Esophagus (tissue), 2 donors: ENCODE results near the gene BCAM. TPM values are rescaled to one million over a fixed set of nuclear protein-coding genes. Genes with fewer than 3 reads are reported as not detected.
"Not testable (repeated sequence)": the region's sequence is repeated elsewhere in the genome, so short reads cannot be mapped to it uniquely, and the experiment has no call there.

ENCODE experiments used
- H3K27ac ChIP-seq, 2 donors: one replicate each; pipeline ENCODE4 v1.5.1; 2013; ENCODE audit warnings: low read depth in 2 of 2, mild to moderate bottlenecking in 2 of 2, inconsistent platforms in 1 of 2, low read length in 1 of 2, moderate library complexity in 1 of 2
- H3K27me3 ChIP-seq, 2 donors: one replicate each; pipeline ENCODE4 v1.6.1; 2013; ENCODE audit warnings: low read length in 2 of 2, control low read depth in 1 of 2, mild to moderate bottlenecking in 1 of 2; ENCODE audit not compliant: insufficient read depth in 2 of 2, control insufficient read depth in 1 of 2
- H3K36me3 ChIP-seq, 2 donors: one replicate each; pipeline ENCODE4 v1.6.1; 2013; ENCODE audit warnings: low read length in 1 of 2; ENCODE audit not compliant: control insufficient read depth in 2 of 2, insufficient read depth in 2 of 2
- H3K4me1 ChIP-seq, 2 donors: one replicate each; pipeline ENCODE4 v1.6.1; 2013; ENCODE audit warnings: low read length in 1 of 2; ENCODE audit not compliant: control insufficient read depth in 2 of 2, insufficient read depth in 2 of 2
- H3K4me3 ChIP-seq, 2 donors: one replicate each; pipeline ENCODE4 v1.5.1; 2013; ENCODE audit warnings: low read length in 2 of 2, mild to moderate bottlenecking in 2 of 2, low read depth in 1 of 2, moderate library complexity in 1 of 2
- H3K9me3 ChIP-seq, 2 donors: one replicate each; pipeline ENCODE4 v1.6.1; 2013; ENCODE audit warnings: mild to moderate bottlenecking in 2 of 2, low read depth in 1 of 2, low read length in 1 of 2, moderate library complexity in 1 of 2; ENCODE audit not compliant: control insufficient read depth in 2 of 2, insufficient read depth in 1 of 2
- WGBS, 2 donors: extraction: QIAGEN DNeasy Blood & Tissue Kit; methylation state at CpG; one replicate each; pipeline ENCODE4 v1.1.7; 2013; 5-methylcytosine and 5-hydroxymethylcytosine counted together
- polyA plus RNA-seq, 2 donors: library from polyadenylated mRNA; stranded (reverse); fragments of 200-250 nt; gene quantifications; one replicate each; pipeline ENCODE4 v1.2.3, GENCODE V29; 2013
- donor health status: healthy with polysubstance abuse.
- donor health status: Bipolar disorder and iron deficiency.

Gene BCAM
- polyA plus RNA-seq, 2 donors = 18.0 to 22.1 TPM

DNA sequence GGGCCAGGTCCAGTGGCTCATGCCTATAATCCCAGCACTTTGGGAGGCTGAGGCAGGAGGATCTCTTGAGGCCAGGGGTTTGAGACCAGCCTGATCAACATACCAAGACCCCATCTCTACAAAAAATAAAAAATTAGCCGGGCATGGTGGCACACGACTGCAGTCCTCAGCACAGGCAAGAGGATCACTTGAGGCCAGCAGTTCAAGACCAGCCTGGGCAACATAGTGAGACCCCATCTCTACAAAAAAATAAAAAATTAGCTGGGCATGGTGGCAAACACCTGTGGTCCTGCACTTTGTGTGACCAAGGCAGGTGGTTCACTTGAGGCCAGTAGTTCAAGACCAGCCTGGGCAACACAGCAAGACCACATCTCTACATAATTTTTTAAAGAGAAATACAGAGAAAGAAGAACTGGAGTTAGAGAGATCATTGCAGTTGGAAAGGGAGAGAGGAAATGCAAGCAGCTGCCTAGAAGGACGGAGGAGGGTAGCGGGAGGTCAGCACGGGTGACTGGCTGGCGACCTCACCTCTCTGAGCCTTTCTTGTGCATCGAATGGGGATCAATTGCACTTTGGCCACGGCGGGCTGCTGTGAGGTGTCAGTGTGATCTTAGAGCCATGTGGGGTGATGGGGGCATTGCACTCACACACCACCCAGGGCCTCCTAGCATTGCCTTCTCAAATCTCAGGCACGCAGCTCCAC, 13.9 kb downstream of the BCAM start:
- H3K36me3 ChIP-seq = peaks cover 0 to 2% of the 10 kb centered on the region in 2 donors
- WGBS, 2 donors = 65 to 79% methylated on average over 10 of the region's 10 CpGs
- no peaks in the 10 kb centered on the region for H3K27me3 ChIP-seq
- H3K27ac ChIP-seq = peak overlapping the region in 1 of 2 donors; percentile 18
- no peaks in the 10 kb centered on the region for H3K9me3 ChIP-seq
- H3K4me1 ChIP-seq = no peaks in the 10 kb centered on the region
- H3K4me3 ChIP-seq = no peak overlapping the region

DNA sequence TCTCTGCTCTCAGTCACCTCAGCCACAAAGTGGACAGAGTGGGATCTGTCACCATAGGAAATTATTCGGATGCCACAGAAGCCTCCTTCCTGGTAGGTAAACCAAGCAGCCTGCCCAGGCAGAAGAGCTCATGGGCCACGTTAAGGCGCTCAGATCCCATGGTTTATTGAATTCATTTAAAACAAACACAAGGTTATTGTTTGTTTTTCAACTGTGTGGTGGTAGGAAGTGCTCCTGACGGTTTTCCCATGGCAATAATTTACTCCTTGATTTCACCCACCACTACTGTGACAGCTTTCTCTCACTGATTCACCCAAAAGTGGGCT, 14.4 kb downstream of the BCAM start:
- no peaks in the 10 kb centered on the region for H3K9me3 ChIP-seq
- 46 to 55% methylated on average over 4 of the region's 4 CpGs for WGBS, 2 donors
- peak overlapping the region in 1 of 2 donors; percentile 18 for H3K27ac ChIP-seq
- H3K4me3 ChIP-seq = no peak overlapping the region
- no peaks in the 10 kb centered on the region for H3K27me3 ChIP-seq
- peaks cover 0 to 2% of the 10 kb centered on the region in 2 donors for H3K36me3 ChIP-seq
- H3K4me1 ChIP-seq = no peaks in the 10 kb centered on the region

DNA sequence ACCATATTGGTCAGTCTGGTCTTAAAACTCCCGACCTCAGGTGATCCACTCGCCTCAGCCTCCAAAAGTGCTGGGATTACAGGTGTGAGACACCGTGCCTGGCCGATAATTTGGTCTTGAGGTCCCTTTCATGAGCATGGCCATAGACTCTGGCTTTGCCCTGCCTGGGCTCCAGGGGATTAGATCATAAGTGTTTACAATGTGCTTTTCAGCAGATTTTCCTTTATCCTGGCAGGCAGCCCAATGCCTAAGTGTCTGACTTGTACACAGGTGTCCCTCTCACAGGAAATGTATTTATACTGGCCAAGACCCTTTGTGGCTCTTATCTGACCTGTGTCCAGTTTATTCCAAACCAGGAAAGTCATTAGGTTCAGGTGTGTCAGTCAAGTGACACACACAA, 15.9 kb downstream of the BCAM start:
- Histone ChIP-seq H3K4me3 (no peak overlapping the region), H3K27me3 (no peaks in the 10 kb centered on the region), H3K36me3 (no peaks in the 10 kb centered on the region), H3K27ac (no peak overlapping the region), H3K9me3 (no peaks in the 10 kb centered on the region), H3K4me1 (no peaks in the 10 kb centered on the region)
- 73 to 83% methylated on average over 4 of the region's 4 CpGs for WGBS, 2 donors

DNA sequence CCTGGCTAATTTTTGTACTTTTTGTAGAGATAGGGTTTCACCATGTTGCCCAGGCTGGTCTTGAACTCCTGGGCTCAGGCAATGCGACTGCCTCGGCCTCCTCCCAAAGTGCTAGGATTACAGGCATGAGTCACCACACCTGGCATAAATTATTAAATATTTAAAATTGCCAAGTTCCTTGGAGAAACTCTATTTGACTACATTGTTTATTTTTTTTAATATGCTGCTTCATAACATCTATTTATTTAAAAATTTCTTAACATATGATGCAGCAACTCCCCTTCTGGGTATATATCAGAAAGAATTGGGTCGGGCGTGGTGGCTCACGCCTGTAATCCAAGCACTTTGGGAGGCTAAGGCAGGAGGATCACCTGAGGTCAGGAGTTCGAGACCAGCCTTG, 24.0 kb downstream of the BCAM start:
- WGBS, 2 donors = 62 to 63% methylated on average over 6 of the region's 6 CpGs
- H3K9me3 ChIP-seq, H3K36me3 ChIP-seq, H3K27ac ChIP-seq, H3K4me1 ChIP-seq, H3K27me3 ChIP-seq, H3K4me3 ChIP-seq: not testable (repeated sequence)

DNA sequence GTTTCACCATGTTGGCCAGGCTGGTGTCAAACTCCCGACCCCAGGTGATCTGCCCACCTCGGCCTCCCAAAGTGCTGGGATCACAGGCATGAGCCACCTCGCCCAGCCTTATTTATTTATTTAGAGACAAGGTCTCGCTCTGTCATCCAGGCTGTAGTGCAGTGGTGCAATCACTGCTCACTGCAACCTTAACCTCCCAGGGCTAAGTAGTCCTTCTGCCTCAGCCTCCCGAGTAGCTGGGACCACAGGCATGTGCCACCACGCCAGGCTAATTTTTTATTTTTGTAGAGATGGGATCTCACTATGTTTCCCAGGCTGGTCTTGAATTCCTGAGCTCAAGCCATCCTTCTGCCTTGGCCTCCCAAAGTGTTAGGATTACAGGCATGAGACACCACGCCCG, 25.5 kb downstream of the BCAM start:
- not testable (repeated sequence) for H3K27ac ChIP-seq, H3K4me3 ChIP-seq, H3K4me1 ChIP-seq, H3K9me3 ChIP-seq, H3K36me3 ChIP-seq, H3K27me3 ChIP-seq
- 79 to 83% methylated on average over 8 of the region's 8 CpGs for WGBS, 2 donors

DNA sequence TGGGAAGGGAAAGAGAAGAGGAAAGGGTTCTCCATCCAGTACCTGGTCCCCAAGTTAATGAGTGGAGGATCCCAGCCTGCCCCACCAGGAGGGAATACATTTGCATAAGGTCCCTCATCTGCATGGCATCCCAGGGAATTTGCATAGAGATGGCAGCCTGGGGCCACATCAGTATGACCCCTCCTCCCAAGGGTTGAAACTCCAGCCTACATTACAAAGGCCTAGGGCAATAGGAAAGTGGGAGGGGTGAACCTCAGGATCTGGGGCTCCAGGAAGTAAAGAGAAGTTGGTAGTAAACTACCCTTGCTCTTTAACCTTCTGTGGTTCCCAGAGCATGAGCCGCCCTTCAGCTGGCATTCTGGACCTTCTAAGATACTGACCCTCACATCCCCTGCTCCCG, 30.4 kb downstream of the BCAM start:
- 90 to 96% methylated on average over 2 of the region's 2 CpGs for WGBS, 2 donors
- no peaks in the 10 kb centered on the region for H3K4me1 ChIP-seq
- H3K27me3 ChIP-seq = no peaks in the 10 kb centered on the region
- no peaks in the 10 kb centered on the region for H3K36me3 ChIP-seq
- no peak overlapping the region for H3K27ac ChIP-seq
- H3K4me3 ChIP-seq = no peak overlapping the region
- H3K9me3 ChIP-seq = no peaks in the 10 kb centered on the region

DNA sequence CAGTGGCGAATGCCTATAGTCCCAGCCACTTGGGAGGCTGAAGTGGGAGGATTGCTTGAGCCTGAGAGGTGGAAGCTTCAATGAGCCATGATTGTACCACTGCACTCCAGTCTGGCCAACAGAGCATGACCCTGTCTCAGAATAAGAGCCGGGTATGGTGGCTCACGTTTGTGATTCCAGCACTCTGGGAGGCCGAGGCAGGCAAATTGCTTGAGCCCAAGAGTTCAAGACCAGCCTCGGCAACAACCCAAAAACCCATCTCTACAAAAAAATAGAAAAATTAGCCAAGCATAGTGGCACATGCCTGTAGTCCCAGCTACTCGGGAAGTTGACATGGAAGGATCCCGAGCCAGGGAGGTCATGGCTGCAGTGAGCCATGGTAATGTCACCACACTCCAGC, 31.9 kb downstream of the BCAM start:
- H3K4me1 ChIP-seq = no peaks in the 10 kb centered on the region
- H3K9me3 ChIP-seq = no peaks in the 10 kb centered on the region
- H3K36me3 ChIP-seq = no peaks in the 10 kb centered on the region
- H3K4me3 ChIP-seq = no peak overlapping the region
- no peak overlapping the region for H3K27ac ChIP-seq
- WGBS, 2 donors = 74 to 78% methylated on average over 7 of the region's 7 CpGs
- no peaks in the 10 kb centered on the region for H3K27me3 ChIP-seq

DNA sequence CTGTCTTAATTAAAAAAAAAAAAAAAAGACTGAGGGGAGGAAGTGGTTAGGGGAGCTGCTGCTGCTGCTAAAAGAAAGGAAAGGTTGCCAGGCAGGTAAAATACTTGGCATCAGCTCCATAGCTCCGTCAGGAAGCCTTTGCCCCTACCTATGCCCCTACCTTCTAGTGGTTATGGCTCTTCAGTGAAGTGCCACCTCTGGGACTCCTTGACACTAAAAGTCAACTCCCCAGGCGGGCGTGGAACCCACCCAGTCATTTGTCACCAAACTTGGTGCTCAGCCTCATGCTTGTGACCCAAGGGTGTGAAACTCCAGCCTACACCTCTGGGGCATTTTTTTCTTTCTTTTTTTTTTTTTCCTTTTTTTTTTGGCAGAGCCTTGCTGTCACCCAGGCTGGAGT, 32.3 kb downstream of the BCAM start:
- no peaks in the 10 kb centered on the region for H3K9me3 ChIP-seq
- H3K36me3 ChIP-seq = no peaks in the 10 kb centered on the region
- WGBS, 2 donors = 42 to 60% methylated on average over 3 of the region's 3 CpGs
- H3K27me3 ChIP-seq = no peaks in the 10 kb centered on the region
- no peak overlapping the region for H3K27ac ChIP-seq
- H3K4me3 ChIP-seq = no peak overlapping the region
- H3K4me1 ChIP-seq = no peaks in the 10 kb centered on the region

DNA sequence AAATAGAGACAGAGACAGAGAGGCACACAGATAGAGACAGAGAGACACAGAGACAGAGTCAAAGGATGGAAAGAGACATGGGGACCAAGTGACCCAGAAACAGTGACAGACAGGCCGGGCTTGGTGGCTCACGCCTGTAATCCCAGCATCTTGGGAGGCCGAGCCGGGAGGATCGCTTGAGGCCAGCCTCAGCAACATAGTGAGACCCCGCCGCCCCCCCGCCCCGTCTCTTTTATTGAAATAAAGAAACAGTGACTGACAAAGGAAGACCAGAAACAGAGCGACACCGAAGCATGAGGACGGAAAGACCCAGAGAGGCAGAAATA, 36.3 kb downstream of the BCAM start:
- Histone ChIP-seq H3K4me3 (peak overlapping the region; percentile 17 to 50), H3K36me3 (no peaks in the 10 kb centered on the region), H3K9me3 (no peaks in the 10 kb centered on the region), H3K27ac (peak overlapping the region; percentile 79 to 81), H3K4me1 (peaks cover 5 to 6% of the 10 kb centered on the region in 2 donors), H3K27me3 (no peaks in the 10 kb centered on the region)
- WGBS, 2 donors = 10% methylated on average over 12 of the region's 12 CpGs

DNA sequence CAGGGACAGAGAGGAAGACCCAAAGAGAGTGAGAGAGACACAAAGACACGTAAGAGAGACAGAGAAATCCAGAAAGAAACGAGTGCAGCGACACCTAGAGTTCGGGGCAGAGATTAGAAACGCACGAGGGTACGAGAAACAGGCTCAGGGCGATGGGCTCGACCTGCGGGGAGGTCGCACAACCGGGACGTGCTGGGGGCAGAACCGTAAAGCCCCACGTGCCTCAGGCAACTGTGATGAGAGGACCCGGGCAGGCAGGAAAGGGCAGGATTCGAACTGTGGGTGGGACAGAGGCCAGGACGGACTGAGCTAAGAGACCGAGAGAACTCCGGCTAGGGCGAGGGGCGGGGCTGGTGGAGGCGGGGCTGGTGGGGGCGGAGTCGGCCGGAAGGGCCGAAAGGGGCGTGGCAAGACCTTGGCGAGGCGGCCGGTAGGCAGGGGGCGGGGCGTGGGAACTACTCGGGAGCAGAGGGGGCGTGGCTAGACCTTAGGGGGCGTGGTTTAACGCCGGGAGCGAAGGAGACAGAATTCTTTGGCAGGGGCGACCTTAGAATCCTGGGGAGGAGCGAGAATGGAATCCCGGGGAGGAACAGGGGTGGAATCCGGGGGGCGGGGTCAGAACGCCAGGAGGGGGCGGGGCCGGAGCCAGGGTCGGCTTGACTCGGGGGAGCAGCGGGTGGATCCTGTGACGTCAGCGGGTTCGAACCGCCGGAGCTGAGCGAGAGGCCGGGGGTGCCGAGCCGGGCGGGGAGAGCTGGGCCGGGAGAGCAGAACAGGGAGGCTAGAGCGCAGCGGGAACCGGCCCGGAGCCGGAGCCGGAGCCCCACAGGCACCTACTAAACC, 36.9 kb downstream of the BCAM start, which contains the start of gene NECTIN2:
Gene NECTIN2, plus strand, starts transcription at position 686 of the 843 bp plus-strand sequence. CDS start 229 bp downstream, outside the sequence.
- H3K27ac ChIP-seq = peak within 1 kb of the TSS; percentile 89 to 94
- no peaks in the 10 kb centered on the region for H3K36me3 ChIP-seq
- H3K4me1 ChIP-seq = peaks cover 6 to 11% of the 10 kb centered on the region in 2 donors
- peak within 1 kb of the TSS; percentile 64 to 84 for H3K4me3 ChIP-seq
- WGBS, 2 donors = 1% methylated on average over 53 to 67 of the region's 67 CpGs
- H3K27me3 ChIP-seq = no peaks in the 10 kb centered on the region
- no peaks in the 10 kb centered on the region for H3K9me3 ChIP-seq
